NB4 (cell line): ENCODE results near the gene MYO15B.

Experiments used
- CTCF ChIP-seq: IDR thresholded peaks from one replicate; pipeline ENCODE4 v1.5.1; 2012; ENCODE audit warnings: low read depth, low read length
- MAX ChIP-seq: IDR thresholded peaks from 2 replicates; pipeline ENCODE4 v1.6.1; 2011; ENCODE audit warnings: low read depth, low read length
- MYC ChIP-seq: IDR thresholded peaks from 2 replicates; pipeline ENCODE4 v1.6.1; 2011; ENCODE audit warnings: low read depth, low read length
- POLR2A ChIP-seq: IDR thresholded peaks from 2 replicates; pipeline ENCODE4 v1.6.1; 2011; ENCODE audit warnings: mild to moderate bottlenecking; ENCODE audit not compliant: insufficient read length; ENCODE audit errors: extremely low read depth

GRCh38 chr17:75539967-75540729 lies 47.5 kb upstream of the MYO15B start:
- TF ChIP-seq CTCF (no peak), POLR2A (no peak), MYC (no peak), MAX (no peak)
